Activated T-cell treated with anti-CD3 and anti-CD28 coated beads, Interleukin-2, amount 50 U/mL, for 72 hours (primary cell): ENCODE measurements around the gene NCR3LG1. TPM values are rescaled to one million over a fixed set of nuclear protein-coding genes. Genes with fewer than 3 reads are reported as not detected.

Source experiments
- ATAC-seq, 2 donors: fragments of 150-1000 bp; cut with Tn5 transposase; replicated peaks in 1 of 2; 2 replicates each; pipeline ENCODE4 v1.10.0; 2021; ENCODE audit warnings: moderate library complexity in 2 of 2, mild to moderate bottlenecking in 1 of 2
- DNase-seq, 2 donors: peaks; one replicate each; pipeline ENCODE4 v3.0.0; 2021 to 2022; ENCODE audit warnings: mixed read lengths in 1 of 2
- H3K27ac Mint-ChIP-seq: one replicate; pipeline ENCODE4 v1.8.0; 2022; ENCODE audit warnings: mild to moderate bottlenecking, moderate library complexity, mixed read lengths
- H3K27me3 Mint-ChIP-seq: one replicate; pipeline ENCODE4 v1.8.0; 2022; ENCODE audit warnings: low read depth, mixed read lengths
- H3K36me3 Mint-ChIP-seq, 2 donors: one replicate each; pipeline ENCODE4 v1.8.0; 2022; ENCODE audit warnings: mixed read lengths in 2 of 2, mild to moderate bottlenecking in 1 of 2; ENCODE audit not compliant: insufficient read depth in 2 of 2
- H3K4me1 Mint-ChIP-seq: one replicate; pipeline ENCODE4 v1.8.0; 2022; ENCODE audit warnings: low read depth, mixed read lengths
- H3K4me3 Mint-ChIP-seq, 2 donors: one replicate each; pipeline ENCODE4 v1.8.0; 2022; ENCODE audit warnings: mild to moderate bottlenecking in 2 of 2, mixed read lengths in 2 of 2, moderate library complexity in 2 of 2
- H3K9me3 Mint-ChIP-seq, 2 donors: one replicate each; pipeline ENCODE4 v1.8.0; 2022; ENCODE audit warnings: mixed read lengths in 2 of 2
- total RNA-seq, 2 donors: library from RNA; stranded (reverse); gene quantifications; one replicate each; pipeline ENCODE4 v1.2.3, GENCODE V29; 2022

The NCR3LG1 gene
- total RNA-seq, 2 donors from 2014 or later, result 1.3 to 1.5 TPM

DNA sequence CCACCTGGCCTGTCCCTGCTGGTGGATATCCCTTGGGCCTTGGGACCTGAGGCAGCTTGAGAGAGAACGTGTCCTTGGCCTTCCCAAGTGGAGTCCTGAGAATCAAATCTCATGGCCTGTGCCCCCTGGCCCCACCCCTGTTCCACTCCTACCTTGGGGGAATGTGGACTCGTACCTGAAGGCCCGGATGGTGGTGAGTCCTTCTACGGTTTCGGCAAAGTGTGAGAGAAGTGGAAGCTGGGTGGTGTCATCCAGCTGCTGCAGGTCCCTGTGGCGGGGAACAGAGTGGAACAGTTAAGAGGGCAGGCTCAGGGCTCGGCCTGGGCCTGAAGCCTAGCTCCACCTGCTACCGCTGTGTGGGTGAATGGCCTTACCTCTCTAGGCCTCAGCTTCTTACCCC lies 50.9 kb downstream of the NCR3LG1 start:
- DNase-seq (no peak), ATAC-seq (no peak)
- H3K27ac Mint-ChIP-seq, result no peak overlapping the region
- no peak overlapping the region for H3K4me3 Mint-ChIP-seq
- no peaks in the 10 kb centered on the region for H3K4me1 Mint-ChIP-seq
- H3K36me3 Mint-ChIP-seq, result no peaks in the 10 kb centered on the region
- no peaks in the 10 kb centered on the region for H3K27me3 Mint-ChIP-seq
- H3K9me3 Mint-ChIP-seq, result no peaks in the 10 kb centered on the region

DNA sequence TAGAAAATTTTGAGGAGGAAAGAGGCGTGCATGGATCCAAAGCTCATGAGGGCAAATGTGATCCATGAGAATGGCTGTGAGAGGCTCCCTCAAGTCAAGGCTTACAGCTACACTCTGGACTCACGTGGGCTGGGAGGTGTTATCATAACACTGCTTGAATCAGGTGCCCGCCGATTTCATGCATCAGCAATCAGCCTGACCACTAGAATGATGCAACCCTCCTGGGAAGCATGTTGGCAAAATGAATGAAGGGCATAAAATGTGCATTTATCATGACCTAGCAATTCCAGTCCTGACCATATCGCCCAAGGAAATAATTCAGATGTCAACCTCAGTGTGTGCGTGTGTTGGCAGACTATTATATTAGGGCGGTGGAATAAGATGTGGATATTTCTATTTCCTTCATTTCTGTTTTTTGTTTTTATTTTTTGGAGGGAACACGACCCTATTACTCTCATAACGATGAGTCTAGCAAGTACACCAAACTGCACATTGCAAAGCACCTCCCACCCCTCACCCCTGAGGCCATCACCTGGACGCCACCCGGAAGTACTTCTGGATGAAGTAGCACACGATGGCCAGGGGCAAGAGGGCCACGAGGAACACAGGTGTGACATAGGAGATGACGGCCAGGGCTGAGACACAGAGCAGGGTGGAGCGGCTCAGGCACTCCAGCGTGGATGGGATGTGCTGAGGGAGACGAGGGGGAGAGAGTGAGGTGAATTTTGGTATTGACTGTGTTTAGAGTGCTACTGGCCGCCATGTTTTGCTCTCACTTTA lies 52.6 kb downstream of the NCR3LG1 start:
- H3K9me3 Mint-ChIP-seq, result no peaks in the 10 kb centered on the region
- H3K4me1 Mint-ChIP-seq, result no peaks in the 10 kb centered on the region
- no peak for DNase-seq
- H3K4me3 Mint-ChIP-seq, result no peak overlapping the region
- no peak overlapping the region for H3K27ac Mint-ChIP-seq
- H3K27me3 Mint-ChIP-seq, result no peaks in the 10 kb centered on the region
- no peaks in the 10 kb centered on the region for H3K36me3 Mint-ChIP-seq
- no peak for ATAC-seq

DNA sequence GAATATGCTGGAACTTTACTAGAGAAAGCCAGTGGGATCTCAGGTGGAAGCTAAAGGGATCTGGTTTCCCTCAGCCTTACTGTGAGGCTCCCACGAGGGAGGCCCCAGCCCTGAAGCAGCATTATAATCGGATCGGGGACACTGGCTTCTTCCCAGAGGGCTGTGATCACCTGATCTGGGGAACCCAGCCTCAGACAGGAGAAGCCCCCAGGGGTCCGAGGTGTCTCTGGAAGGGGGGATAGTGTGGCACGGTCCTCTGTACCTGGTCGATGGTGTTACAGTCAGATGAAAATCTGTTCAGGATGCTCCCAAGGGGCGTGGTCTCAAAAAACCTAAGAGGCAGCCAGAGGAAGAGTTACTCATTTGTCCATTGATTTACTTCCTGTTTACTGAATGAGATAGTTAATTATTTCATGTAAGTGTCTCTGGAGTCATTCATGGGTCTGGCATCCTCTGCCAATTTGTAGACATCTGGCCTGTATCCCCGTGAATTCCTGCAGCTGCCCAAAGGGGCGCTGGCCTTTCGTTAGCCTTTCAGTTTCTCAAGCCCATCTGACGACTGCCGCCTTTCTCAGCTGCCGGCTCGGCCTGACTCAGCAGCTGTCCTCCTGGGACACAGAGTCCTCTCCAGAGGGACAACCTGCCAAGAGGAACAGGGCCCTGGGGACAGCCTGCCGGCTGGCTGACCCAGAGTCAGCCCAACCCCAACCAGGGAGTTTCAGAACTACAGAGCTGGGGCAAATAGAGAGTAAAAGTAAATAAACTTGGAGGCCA lies 53.8 kb downstream of the NCR3LG1 start:
- Mint-ChIP-seq H3K36me3 (no peaks in the 10 kb centered on the region), H3K27ac (no peak overlapping the region), H3K9me3 (no peaks in the 10 kb centered on the region), H3K4me3 (no peak overlapping the region), H3K27me3 (no peaks in the 10 kb centered on the region), H3K4me1 (no peaks in the 10 kb centered on the region)
- DNase-seq (no peak), ATAC-seq (no peak)

DNA sequence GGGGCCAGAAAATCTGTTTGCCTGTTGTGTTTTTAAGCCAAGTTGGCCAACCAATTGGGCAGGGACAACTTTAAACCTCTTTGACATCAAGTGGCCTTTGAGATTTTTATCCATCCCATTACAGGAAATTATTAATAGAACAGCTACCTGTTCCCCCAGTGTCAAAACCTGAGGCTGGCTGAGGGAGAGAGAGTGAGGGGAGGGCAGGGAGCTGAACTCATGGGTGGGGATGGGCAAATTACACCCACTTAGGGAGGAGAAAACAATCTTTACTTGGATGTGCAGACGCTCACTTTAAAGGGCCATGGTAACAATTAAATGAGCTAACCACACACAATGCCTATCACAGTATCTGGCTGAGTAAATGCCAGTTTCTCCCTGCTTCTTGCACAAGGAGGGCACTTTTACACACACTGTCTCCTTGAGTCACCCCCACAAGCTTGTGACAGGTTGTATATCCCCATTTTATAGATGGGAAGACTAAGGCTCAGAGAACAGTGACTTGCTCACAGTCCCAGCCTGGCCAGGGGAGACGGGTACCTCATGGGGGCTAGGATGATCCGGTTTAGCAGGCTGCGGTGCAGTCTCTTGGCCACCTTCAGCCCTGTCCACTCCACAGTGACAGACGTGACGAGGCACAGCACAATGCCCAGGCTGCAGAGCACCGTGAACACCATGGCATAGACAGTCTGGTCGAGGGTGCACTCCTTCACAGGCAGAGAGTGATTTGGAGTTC lies 54.6 kb downstream of the NCR3LG1 start:
- no peaks in the 10 kb centered on the region for H3K9me3 Mint-ChIP-seq
- no peak overlapping the region for H3K4me3 Mint-ChIP-seq
- no peak overlapping the region for H3K27ac Mint-ChIP-seq
- no peaks in the 10 kb centered on the region for H3K4me1 Mint-ChIP-seq
- peaks cover 5% of the 10 kb centered on the region for H3K27me3 Mint-ChIP-seq
- ATAC-seq (no peak), DNase-seq (no peak)
- H3K36me3 Mint-ChIP-seq, result no peaks in the 10 kb centered on the region

DNA sequence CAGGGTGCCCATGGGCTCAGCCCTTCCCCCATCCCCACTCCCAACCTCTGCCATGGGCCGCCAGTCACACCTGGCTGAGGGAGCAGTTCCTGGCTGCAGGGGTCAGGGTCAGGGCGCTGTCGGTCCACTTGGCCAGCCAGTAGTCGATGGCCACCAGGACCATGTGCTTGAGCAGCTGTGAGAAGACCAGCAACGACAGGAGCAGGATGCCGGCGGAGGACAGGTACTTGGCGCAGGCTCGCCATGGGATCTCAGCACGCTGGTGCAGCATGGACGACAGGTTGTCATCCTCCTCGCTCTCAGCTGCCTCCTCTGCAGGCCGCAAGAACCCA lies 55.2 kb downstream of the NCR3LG1 start:
- H3K36me3 Mint-ChIP-seq, result no peaks in the 10 kb centered on the region
- ATAC-seq (no peak), DNase-seq (no peak)
- H3K27ac Mint-ChIP-seq, result no peak overlapping the region
- H3K4me3 Mint-ChIP-seq, result no peak overlapping the region
- H3K27me3 Mint-ChIP-seq, result peaks cover 9% of the 10 kb centered on the region
- H3K4me1 Mint-ChIP-seq, result no peaks in the 10 kb centered on the region
- no peaks in the 10 kb centered on the region for H3K9me3 Mint-ChIP-seq

DNA sequence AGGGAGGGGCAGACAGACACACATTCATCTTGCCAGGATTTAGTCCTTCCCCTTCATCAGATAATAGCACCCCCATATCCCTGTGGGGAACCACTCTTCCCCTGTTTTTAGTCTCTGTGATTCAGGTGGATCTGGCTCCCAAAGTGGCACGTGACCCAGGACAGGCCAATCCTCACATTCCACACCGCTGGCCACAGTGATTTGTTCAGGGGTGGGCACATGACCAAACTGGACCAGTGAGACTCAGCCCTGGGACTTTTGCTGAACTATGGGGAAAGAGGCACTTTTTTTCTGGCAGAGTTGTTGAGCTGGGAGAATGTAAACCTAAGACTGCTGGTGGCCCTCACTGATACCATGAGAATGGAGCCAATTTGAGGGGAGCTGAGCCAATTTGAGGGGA lies 56.0 kb downstream of the NCR3LG1 start:
- Mint-ChIP-seq H3K27ac (no peak overlapping the region), H3K4me3 (no peak overlapping the region), H3K4me1 (no peaks in the 10 kb centered on the region)

DNA sequence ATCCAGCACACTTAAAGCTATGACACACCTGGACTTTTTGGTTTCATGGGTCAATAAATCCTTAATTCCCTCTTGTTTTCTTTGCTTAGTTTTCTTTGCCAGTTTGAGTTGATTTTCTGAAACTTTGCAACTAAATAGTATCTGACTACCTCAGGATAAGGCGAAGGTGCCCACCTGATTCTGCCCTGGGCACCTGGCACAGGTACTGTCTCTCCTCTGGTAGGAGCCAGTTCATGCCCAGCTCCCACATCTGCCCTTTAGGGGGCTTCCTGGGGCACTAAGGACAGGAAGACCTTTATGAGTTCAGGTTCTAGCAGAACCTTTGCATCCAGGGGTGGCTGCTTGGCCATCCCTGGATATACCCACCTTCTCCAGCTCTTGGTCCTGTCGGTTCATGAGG lies 56.4 kb downstream of the NCR3LG1 start:
- no peak overlapping the region for H3K4me3 Mint-ChIP-seq
- no peak overlapping the region for H3K27ac Mint-ChIP-seq
- H3K36me3 Mint-ChIP-seq, result no peaks in the 10 kb centered on the region
- DNase-seq (no peak), ATAC-seq (no peak)
- H3K27me3 Mint-ChIP-seq, result peaks cover 15% of the 10 kb centered on the region
- no peaks in the 10 kb centered on the region for H3K4me1 Mint-ChIP-seq
- H3K9me3 Mint-ChIP-seq, result no peaks in the 10 kb centered on the region

More for the DNA sequence above, 56.0 kb downstream of the NCR3LG1 start:
- DNase-seq, result no peak
- ATAC-seq, result no peak
- Mint-ChIP-seq H3K36me3 (no peaks in the 10 kb centered on the region), H3K9me3 (no peaks in the 10 kb centered on the region), H3K27me3 (peaks cover 10% of the 10 kb centered on the region)

DNA sequence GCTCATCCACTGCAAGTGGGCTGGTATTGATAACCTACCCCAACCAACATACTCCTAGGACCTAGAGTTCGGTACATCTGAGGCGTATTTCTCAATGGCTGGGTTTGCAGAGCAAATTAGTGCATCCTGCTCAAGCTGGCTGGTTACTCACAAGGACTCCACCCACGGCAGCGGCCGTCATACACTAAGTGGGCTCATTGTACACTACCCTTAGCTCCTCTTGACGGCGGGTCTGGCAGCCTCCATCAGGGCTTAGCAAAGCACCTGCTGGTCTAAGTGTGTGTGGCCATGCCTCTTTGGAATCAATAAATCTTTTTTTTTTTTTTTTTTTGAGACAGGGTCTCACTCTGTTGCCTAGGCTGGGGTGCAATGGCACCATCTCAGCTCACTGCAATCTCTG lies 57.0 kb downstream of the NCR3LG1 start:
- ATAC-seq, result no peak
- no peaks in the 10 kb centered on the region for H3K9me3 Mint-ChIP-seq
- no peak for DNase-seq
- H3K4me3 Mint-ChIP-seq, result no peak overlapping the region
- peaks cover 15% of the 10 kb centered on the region for H3K27me3 Mint-ChIP-seq
- H3K27ac Mint-ChIP-seq, result no peak overlapping the region
- H3K4me1 Mint-ChIP-seq, result no peaks in the 10 kb centered on the region
- no peaks in the 10 kb centered on the region for H3K36me3 Mint-ChIP-seq

DNA sequence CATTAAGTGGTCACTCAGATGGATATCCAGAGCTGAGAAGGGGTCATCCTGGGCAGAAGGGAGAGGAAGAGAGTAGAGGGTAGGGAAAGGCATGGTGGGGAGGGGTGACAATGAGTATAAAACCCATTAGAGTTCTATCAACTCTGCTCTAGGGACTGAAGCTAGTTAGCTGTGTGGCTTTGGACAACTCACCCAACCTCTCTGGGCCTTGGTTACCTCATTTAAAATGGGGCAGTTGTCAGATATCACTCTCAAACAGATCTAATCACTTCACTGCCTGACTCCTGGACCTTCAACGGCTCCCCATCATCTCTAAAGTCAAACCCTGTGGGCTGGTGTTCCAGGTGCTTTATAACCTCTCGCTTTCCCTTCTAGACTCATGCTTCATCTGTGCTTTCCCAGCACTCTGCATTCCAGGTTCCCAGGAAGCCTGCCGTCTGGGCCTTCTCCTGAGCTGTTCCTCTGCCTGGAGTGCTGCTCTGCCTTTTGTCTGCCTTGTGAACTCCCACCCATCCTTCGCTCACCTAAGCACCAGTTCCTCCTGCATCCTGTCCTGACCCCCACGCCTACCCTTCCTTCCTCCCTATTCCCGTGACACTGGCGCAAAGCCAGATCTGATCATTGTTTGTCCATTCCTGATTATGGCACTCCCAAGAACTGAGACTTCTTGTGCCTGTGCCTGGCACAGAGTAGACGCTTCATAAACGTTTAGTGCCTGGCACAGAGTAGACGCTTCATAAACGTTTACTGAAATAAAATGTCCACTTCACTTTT lies 59.2 kb downstream of the NCR3LG1 start:
- no peaks in the 10 kb centered on the region for H3K4me1 Mint-ChIP-seq
- H3K4me3 Mint-ChIP-seq, result no peak overlapping the region
- no peak overlapping the region for H3K27ac Mint-ChIP-seq

DNA sequence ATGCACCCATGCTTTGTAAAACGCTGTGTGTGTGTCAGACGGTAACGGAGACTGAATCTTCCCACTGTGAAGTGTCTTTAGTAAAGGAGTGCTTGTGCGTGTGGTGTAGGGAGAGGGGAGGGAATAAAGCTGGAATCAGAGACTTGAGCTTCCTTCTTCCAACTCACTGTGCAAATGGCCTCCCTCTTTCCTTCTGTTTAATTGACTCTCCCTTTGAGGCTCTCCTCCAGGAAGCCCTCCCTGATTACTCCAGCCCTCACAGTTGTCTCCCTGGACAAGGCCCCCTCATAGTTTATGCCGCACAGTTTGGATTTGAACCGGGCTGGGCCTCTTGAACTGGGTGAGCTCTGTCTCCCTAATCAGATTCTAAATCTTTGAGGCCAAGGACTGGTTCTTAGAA lies 59.8 kb downstream of the NCR3LG1 start:
- peaks cover 35% of the 10 kb centered on the region for H3K27me3 Mint-ChIP-seq
- no peaks in the 10 kb centered on the region for H3K9me3 Mint-ChIP-seq
- DNase-seq, result no peak
- no peak for ATAC-seq
- H3K4me1 Mint-ChIP-seq, result no peaks in the 10 kb centered on the region
- no peaks in the 10 kb centered on the region for H3K36me3 Mint-ChIP-seq
- no peak overlapping the region for H3K27ac Mint-ChIP-seq
- H3K4me3 Mint-ChIP-seq, result no peak overlapping the region

More for the DNA sequence above, 59.2 kb downstream of the NCR3LG1 start:
- DNase-seq, result no peak
- ATAC-seq, result no peak
- no peaks in the 10 kb centered on the region for H3K9me3 Mint-ChIP-seq
- no peaks in the 10 kb centered on the region for H3K36me3 Mint-ChIP-seq
- H3K27me3 Mint-ChIP-seq, result peaks cover 30% of the 10 kb centered on the region

DNA sequence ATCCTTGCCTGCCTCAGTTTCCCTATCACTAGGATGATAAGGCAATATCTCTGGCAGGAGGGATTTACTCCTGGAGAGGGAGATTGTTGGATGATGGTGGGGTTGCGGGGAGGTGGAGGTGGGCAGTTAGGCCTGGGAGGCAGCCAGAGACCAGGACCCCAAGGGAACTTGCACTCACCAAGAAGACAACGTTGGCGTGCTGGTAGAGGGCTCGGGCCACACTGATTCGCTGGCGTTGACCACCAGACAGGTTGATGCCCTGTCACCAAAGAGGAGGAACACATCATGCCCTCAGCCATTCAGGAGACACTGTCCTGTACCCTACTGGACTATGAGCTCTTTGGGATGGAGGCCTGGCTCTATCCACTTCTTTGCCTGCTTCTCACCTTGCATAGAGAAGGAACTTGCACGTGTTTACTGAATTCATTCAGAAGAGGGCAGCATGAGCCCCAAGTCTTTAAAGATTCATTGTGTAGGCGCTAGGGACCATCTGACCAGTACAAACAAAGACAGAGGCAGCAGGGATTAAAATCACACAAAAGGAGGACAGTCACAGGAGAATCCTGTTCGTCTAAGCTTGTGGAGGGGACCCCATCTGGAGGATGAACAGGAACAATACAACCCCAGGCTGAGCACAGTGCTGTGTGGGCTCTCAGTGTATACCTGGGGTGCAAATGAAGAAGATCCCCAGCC lies 61.0 kb downstream of the NCR3LG1 start:
- Mint-ChIP-seq H3K4me1 (no peaks in the 10 kb centered on the region), H3K27me3 (peaks cover 38% of the 10 kb centered on the region), H3K4me3 (no peak overlapping the region), H3K27ac (no peak overlapping the region), H3K36me3 (no peaks in the 10 kb centered on the region), H3K9me3 (no peaks in the 10 kb centered on the region)
- DNase-seq (no peak), ATAC-seq (no peak)

DNA sequence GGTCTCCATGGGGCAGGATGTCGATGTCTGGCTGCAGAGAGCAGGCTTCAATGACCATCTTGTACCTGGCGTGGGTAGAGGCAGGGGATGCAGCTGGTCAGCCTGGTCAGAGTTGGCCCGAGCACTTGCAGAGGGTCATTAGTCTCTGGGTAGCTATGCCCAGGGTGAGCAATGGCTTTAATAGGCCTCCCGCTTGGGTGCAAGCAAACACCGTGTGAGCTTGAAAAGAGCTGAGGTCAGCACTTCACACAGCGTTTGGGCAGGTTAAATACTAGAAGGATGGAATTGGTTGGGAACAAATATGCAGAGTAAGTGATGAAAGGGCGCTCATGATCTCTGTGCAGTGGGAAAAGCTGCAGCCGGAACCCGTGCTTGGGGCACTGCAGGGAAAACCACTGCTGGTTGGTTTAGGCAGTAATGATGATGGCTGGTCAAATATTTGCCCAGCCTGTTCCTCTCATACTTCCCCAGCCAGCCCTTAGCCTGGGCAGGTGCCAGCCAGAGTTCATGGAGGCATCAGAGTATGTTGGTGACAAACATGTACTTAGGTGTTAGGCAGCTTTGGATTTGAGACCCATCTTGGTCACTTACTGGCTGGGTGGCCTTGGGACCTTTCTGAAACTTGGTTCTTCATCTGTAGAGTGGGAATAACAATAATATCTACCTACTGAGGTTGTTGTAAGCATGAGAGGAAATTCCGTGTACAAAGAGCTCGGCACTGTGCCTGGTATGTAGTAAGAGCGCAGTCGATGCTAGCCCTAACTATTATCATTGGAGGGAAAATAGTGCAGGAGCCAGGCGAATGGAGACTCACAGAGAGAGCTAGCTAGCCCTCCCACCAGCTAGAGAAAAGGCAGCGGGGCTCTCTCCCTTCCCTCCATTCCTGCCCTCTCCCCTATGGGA lies 62.1 kb downstream of the NCR3LG1 start:
- Mint-ChIP-seq H3K27ac (no peak overlapping the region), H3K27me3 (peaks cover 45% of the 10 kb centered on the region), H3K36me3 (no peaks in the 10 kb centered on the region), H3K4me1 (no peaks in the 10 kb centered on the region), H3K9me3 (no peaks in the 10 kb centered on the region), H3K4me3 (no peak overlapping the region)
- no peak for ATAC-seq
- no peak for DNase-seq
